ENCODE results near the gene TRAIP. TPM values are rescaled to one million over a fixed set of nuclear protein-coding genes. Genes with fewer than 3 reads are reported as not detected.

TRAIP gene
- total RNA-seq, 1 donor from 2014 or later = 0.63 TPM

- TF ChIP-seq CTCF (IDR thresholded peaks at IDR 0.05; ENCODE audit: borderline replicate concordance) = no peak
- H3K4me1 ChIP-seq = peaks cover 10% of the 10 kb centered on the region
- intact Hi-C loops (cut with micrococcal nuclease) = no loop called here
- no peaks in the 10 kb centered on the region for H3K9me3 ChIP-seq (replicated peaks)
- DNase-seq = no peak
- no peak overlapping the region for H3K27ac ChIP-seq (replicated peaks)
- H3K4me3 ChIP-seq = no peak overlapping the region
- no peaks in the 10 kb centered on the region for H3K36me3 ChIP-seq
- H3K27me3 ChIP-seq (ENCODE audit: low read depth) = no peaks in the 10 kb centered on the region
These were observed 64.8 kb downstream of the TRAIP start for GRCh38 chr3:49791571-49791970.

DNA sequence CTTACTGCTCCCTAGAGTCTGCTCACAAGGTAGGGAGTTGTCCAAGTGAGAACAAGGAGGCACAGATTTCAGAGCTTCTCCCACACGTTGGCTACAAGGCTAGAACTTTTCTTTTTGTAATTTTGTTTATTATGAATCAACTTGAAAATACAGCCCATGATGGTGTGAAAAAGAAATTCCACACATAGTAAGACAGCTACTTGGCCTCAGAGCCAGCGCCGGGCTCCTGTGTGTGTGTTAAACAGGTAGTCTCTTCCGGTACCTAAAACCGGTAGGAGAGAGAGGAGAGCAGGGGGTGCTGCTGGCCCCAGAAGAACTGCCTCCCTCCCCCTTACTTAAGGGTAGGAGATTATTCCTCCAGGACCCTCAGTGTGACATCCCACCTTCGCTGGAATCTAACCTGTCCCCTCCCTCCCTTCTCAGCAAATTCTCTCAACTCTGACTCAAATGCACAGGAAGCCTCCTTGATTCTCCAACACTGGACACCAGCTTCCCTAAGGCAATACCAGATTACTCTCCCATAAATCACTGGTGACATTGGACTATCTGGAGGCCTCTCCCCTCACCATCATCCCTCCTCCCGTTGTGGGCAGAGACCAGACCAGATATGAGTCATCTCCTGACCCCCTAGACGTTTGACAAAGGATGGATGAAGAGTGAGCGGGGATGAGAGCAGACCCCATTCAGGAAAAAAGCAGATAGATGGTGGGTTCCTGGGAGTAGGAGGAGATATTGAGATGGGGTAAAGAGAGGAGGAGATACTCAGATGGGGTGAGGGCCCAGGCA lies 65.5 kb downstream of the TRAIP start:
- intact Hi-C loops (cut with micrococcal nuclease) = no loop called here
- Histone ChIP-seq H3K27ac (replicated peaks) (no peak overlapping the region), H3K4me3 (no peak overlapping the region), H3K4me1 (peaks cover 16% of the 10 kb centered on the region), H3K27me3 (ENCODE audit: low read depth) (no peaks in the 10 kb centered on the region), H3K36me3 (no peaks in the 10 kb centered on the region), H3K9me3 (replicated peaks) (no peaks in the 10 kb centered on the region)
- DNase-seq = no peak
- no peak for TF ChIP-seq CTCF (IDR thresholded peaks at IDR 0.05; ENCODE audit: borderline replicate concordance)

GRCh38 chr3:49788056-49788455 lies 68.3 kb downstream of the TRAIP start:
- Histone ChIP-seq H3K9me3 (replicated peaks) (no peaks in the 10 kb centered on the region), H3K27me3 (ENCODE audit: low read depth) (no peaks in the 10 kb centered on the region), H3K36me3 (peaks cover 8% of the 10 kb centered on the region), H3K4me1 (peaks cover 43% of the 10 kb centered on the region), H3K4me3 (no peak overlapping the region), H3K27ac (replicated peaks) (peak overlapping the region; percentile 96)
- intact Hi-C loops (cut with micrococcal nuclease) = no loop called here
- TF ChIP-seq CTCF (IDR thresholded peaks at IDR 0.05; ENCODE audit: borderline replicate concordance) = no peak
- DNase-seq = no peak

- Histone ChIP-seq H3K4me1 (peaks cover 46% of the 10 kb centered on the region), H3K27ac (replicated peaks) (peak overlapping the region; percentile 96)
- intact Hi-C loops (cut with micrococcal nuclease) = no loop called here
These were observed 68.8 kb downstream of the TRAIP start for GRCh38 chr3:49787536-49787935.

DNA sequence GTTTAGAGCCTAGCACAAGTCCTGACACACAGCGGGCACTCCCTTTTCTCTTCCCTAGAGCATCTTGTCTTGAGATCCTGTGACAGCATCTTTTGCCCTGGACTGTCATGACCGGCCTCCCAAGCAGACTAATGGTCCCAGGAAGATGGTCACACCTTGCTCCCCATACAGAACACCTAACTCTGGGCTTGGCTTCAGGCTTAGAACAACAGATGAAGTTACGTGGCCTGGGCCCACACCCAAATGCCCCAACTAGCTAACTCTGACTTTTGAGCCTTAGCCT lies 69.2 kb downstream of the TRAIP start:
- no peaks in the 10 kb centered on the region for H3K9me3 ChIP-seq (replicated peaks)
- peak overlapping the region; percentile 96 for H3K4me3 ChIP-seq
- no peak for DNase-seq
- TF ChIP-seq CTCF (IDR thresholded peaks at IDR 0.05; ENCODE audit: borderline replicate concordance) = no peak
- H3K36me3 ChIP-seq = peaks cover 12% of the 10 kb centered on the region
- H3K27ac ChIP-seq (replicated peaks) = peak overlapping the region; percentile 96
- intact Hi-C loops (cut with micrococcal nuclease) = no loop called here
- no peaks in the 10 kb centered on the region for H3K27me3 ChIP-seq (ENCODE audit: low read depth)
- H3K4me1 ChIP-seq = peaks cover 50% of the 10 kb centered on the region

More at GRCh38 chr3:49787536-49787935, 68.8 kb downstream of the TRAIP start:
- TF ChIP-seq CTCF (IDR thresholded peaks at IDR 0.05; ENCODE audit: borderline replicate concordance) = no peak
- DNase-seq = no peak
- Histone ChIP-seq H3K36me3 (peaks cover 9% of the 10 kb centered on the region), H3K9me3 (replicated peaks) (no peaks in the 10 kb centered on the region), H3K4me3 (no peak overlapping the region), H3K27me3 (ENCODE audit: low read depth) (no peaks in the 10 kb centered on the region)
